ELR (cell line): ENCODE measurements around the gene JAM2.
"Not testable (repeated sequence)": the region's sequence is repeated elsewhere in the genome, so short reads cannot be mapped to it uniquely, and the experiment has no call there.

ENCODE experiments used
- DNase-seq: peaks from one replicate; pipeline ENCODE4 v3.0.0-alpha.2; 2015; ENCODE audit warnings: low read depth

JAM2 gene

GRCh38 chr21:25646474-25646873 is 7.4 kb downstream of the JAM2 start:
- no peak for DNase-seq

- no peak for DNase-seq
These were observed 8.6 kb downstream of the JAM2 start for GRCh38 chr21:25647647-25648046.

GRCh38 chr21:25649146-25649545 is 10.1 kb downstream of the JAM2 start:
- no peak for DNase-seq

- no peak for DNase-seq
These were observed 17.4 kb downstream of the JAM2 start for GRCh38 chr21:25656412-25656811.

- DNase-seq: no peak
These were observed 18.1 kb downstream of the JAM2 start for GRCh38 chr21:25657140-25657539.

GRCh38 chr21:25658427-25659035 is 19.5 kb downstream of the JAM2 start:
- no peak for DNase-seq

GRCh38 chr21:25660233-25660632 is 21.2 kb downstream of the JAM2 start:
- no peak for DNase-seq

GRCh38 chr21:25664491-25664931 is 25.5 kb downstream of the JAM2 start:
- no peak for DNase-seq

- DNase-seq: no peak
These were observed 31.7 kb downstream of the JAM2 start for GRCh38 chr21:25670726-25671125.

- no peak for DNase-seq
These were observed 37.4 kb downstream of the JAM2 start for GRCh38 chr21:25676451-25676850.

- no peak for DNase-seq
These were observed 43.3 kb downstream of the JAM2 start for GRCh38 chr21:25682382-25682781.

- no peak for DNase-seq
These were observed 48.7 kb downstream of the JAM2 start for GRCh38 chr21:25687787-25688186.

GRCh38 chr21:25688275-25689155 is 49.5 kb downstream of the JAM2 start:
- DNase-seq: no peak

- DNase-seq: peak; percentile 5
These were observed 50.2 kb downstream of the JAM2 start for GRCh38 chr21:25689226-25689625.

GRCh38 chr21:25691976-25692375 is 52.9 kb downstream of the JAM2 start:
- no peak for DNase-seq

- not testable (repeated sequence) for DNase-seq
These were observed 56.4 kb downstream of the JAM2 start for GRCh38 chr21:25695461-25695860.

GRCh38 chr21:25700741-25701140 is 61.7 kb downstream of the JAM2 start:
- peak; percentile 10 for DNase-seq

- DNase-seq: no peak
These were observed 62.5 kb downstream of the JAM2 start for GRCh38 chr21:25701529-25701928.

- DNase-seq: peak; percentile 59
These were observed 69.5 kb downstream of the JAM2 start for GRCh38 chr21:25708467-25709065.

GRCh38 chr21:25709684-25710265 is 70.7 kb downstream of the JAM2 start:
- DNase-seq: peak; percentile 8

- DNase-seq: no peak
These were observed 71.5 kb downstream of the JAM2 start for GRCh38 chr21:25710550-25710949.

- DNase-seq: not testable (repeated sequence)
These were observed 75.0 kb downstream of the JAM2 start for GRCh38 chr21:25714066-25714465.
